GM19035 (cell line): ENCODE measurements around the gene SLC2A3.
"Not testable (repeated sequence)": the region's sequence is repeated elsewhere in the genome, so short reads cannot be mapped to it uniquely, and the experiment has no call there.

ENCODE experiments used
- ATAC-seq: cut with Tn5 transposase; IDR thresholded peaks from one replicate; pipeline ENCODE4 v1.9.1; 2021; ENCODE audit not compliant: unreplicated experiment

SLC2A3 gene

GRCh38 chr12:7951671-7952070 is 15.7 kb upstream of the SLC2A3 start:
- ATAC-seq, result no peak

DNA sequence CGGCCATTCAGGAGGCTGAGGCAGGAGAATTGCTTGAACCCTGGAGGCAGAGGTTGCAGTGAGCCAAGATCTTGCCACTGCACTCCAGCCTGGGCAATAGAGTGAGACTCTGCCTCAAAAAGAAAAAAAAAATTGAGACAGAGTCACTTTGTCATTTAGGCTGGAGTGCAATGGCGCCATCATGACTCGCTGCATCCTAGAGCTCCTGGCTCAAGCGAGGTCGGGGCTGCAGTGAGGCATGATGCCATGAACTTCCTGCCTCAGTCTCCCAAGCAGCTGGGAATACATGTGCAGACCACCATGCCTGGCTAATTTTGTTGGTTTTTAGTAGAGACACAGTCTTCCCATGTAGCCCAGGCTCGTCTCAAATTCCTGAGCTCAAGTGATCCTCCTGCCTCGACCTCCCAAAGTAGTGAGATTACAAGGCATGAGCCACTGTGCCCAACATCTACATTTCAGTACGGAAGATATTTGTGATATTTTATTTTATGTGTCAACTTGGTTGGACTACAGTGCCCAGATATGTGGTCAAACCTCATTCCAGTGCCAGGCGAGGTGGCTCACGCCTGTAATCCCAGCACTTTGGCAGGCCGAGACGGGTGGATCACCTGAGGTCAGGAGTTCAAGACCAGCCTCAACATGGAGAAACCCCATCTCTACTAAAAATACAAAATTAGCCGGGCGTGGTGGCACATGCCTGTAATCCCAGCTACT is 14.4 kb upstream of the SLC2A3 start:
- not testable (repeated sequence) for ATAC-seq

- ATAC-seq, result no peak
Observed at GRCh38 chr12:7948589-7949260, 12.7 kb upstream of the SLC2A3 start.

- no peak for ATAC-seq
Observed at GRCh38 chr12:7947011-7947410, 11.0 kb upstream of the SLC2A3 start.

DNA sequence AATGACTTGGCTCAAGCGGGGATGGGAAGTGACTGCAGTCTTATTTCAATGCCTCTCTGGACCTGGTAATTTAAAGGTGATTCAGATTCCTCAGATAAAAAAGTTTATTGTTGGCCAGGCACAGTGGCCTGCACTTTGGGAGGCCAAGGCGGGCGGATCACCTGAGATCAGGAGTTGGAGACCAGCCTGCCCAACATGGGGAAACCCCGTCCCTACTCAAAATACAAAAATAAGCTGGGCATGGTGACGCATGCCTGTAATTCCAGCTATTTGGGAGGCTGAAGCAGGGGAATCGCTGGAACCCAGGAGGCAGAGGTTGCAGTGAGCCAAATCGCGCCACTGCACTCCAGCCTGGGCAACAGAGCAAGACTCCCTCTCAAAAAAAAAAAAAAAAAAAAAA is 8.8 kb upstream of the SLC2A3 start:
- ATAC-seq, result not testable (repeated sequence)

- no peak for ATAC-seq
Observed at GRCh38 chr12:7940906-7941305, 4.9 kb upstream of the SLC2A3 start.

DNA sequence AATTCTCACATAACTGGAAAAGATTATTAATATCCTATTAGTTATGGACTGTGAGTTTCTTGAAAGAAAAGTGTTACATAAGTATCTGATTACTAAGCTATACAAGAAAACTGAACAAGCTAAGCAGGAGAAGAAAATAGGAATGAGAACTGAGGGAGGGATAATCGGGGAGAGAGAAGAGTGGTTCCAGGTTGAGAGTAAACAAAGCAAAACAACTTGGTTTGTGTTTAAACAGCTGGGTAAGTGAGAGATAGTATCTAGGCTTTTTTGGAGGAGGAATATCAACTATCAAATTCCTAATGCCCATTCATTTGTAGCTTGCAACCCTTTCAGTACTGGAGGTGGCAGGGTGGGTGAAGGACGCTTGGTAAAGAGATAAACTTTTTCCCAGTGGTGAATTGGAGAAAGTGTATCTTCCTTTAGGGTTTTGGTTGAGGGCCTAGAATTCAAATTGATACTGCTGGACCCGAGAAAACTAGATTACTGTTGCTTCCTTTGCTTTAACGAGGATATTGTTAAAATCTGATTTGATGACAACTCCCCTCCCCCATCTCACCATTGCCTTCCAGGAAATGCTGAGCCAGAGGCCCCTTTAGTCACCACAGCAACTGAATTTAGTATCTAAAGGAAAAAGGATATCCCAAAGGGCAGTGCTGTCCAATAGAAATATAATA is 2.0 kb upstream of the SLC2A3 start:
- no peak for ATAC-seq

DNA sequence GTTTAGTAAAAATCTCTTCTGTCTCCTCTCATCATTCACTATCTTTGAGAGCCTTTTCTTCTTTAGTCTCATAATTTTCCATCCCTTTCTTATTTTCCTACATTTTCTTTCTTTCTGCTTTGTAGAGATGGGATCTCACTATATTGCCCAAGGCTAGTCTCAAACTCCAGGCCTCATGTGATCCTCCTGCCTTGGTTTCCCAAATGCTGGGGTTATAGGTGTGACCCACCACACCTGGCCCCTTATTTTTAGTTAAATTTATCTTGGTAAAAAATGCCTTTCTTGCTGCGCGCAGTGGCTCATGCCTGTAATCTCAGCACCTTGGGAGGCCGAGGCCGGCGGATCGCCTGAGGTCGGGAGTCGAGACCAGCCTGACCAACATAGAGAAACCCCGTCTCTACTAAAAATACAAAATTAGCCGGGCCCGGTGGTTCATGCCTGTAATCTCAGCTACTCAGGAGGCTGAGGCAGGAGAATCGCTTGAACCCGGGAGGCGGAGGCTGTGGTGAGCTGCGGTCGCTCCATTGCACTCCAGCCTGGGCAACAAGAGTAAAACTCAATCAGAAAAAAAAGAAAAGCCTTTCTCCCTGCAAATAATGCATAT is 996 bp downstream of the SLC2A3 start:
- no peak for ATAC-seq

- ATAC-seq, result no peak
Observed at GRCh38 chr12:7934091-7934888, 1.7 kb downstream of the SLC2A3 start.

DNA sequence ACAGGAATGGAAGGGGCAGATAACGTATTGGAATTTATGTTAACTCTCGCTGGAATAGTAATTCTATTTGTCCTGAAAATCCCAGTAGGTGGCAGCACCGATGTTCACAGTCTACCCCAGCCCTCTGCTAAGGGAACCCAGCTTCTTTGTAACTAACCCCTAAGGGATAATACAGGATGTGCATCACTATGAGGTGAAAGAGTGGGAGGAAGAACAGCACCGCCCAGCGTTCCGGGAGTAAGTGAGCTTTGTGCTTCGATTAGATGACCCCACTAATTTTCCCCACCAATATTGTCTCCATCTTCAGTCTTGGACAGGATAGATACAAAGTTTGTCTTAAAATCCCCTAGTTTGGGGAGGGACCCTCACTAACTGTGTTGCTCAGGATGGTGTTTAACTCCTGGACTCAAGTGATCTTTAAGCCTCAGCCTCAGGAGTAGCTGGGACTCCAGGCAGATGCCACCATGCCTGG is 2.7 kb downstream of the SLC2A3 start:
- peak; percentile 82 for ATAC-seq

GRCh38 chr12:7932599-7933240 is 3.3 kb downstream of the SLC2A3 start:
- ATAC-seq, result not testable (repeated sequence)

DNA sequence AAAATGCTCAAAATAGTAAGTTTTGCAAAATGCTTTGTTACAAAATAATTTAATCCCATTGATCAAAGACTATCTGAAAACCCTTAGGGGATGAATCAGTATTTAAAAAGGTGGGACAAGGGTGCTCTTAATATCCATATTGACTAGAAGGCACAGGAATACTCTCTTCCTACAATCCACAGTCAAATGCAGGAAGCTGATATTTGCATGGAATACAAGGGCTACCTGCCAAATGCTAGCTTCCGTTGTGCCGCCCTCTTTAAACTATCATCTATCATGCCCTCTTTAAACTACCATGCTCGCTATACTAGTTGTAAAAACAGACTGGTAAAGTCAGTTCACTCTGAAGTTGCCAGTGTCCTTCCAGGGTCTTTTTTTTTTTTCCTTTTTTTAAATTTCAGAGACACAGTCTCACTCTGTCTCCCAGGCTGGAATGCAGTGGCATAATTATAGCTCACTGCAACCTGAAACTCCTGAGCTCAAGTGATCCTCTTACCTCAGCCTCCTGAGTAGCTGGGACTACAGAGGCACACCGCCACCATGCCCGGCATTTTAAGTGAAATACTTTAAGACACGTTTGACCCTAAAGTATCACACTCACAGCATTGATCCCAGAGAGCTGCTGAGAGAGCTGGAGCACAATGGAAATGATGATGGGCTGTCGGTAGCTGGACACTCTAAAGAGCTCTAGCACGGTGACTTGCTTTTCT is 6.7 kb downstream of the SLC2A3 start:
- no peak for ATAC-seq

DNA sequence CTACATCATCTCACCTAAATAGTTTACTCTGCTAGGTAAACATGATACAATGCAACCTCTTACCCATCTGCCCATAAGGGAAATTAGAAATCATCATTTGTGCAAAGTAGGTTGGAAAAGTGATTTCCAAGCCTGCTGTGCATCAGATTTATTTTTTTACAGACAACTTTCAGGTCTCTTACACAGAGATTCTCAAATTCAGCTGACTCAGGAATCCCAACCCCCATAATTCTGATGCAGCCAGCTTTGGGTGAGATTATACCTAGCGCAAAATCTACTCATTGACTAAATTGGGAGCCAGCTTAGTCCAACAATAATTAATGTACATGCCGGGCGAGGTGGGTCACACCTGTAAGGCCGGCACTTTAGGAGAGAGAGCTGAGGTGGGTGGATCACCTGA is 8.5 kb downstream of the SLC2A3 start:
- ATAC-seq, result no peak

GRCh38 chr12:7926068-7926666 is 9.8 kb downstream of the SLC2A3 start:
- ATAC-seq, result not testable (repeated sequence)

- ATAC-seq, result no peak
Observed at GRCh38 chr12:7923241-7924236, 12.4 kb downstream of the SLC2A3 start.

DNA sequence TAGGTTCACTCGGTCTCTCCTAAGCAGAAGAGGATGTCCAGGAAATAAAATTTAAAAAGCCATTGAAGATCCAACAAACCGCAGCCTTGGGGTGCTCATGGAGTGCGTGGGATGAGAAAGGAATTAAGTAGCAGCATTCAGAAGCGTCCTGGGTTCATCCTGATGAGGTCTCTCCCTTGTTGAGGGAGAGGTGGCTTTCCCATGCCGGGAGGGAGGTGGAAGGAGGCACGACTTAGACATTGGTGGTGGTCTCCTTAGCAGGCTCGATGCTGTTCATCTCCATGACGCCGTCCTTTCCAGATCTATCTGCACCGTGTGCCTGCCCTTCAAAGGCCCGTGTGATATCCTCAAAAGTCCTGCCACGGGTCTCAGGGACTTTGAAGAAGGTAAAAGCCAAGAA is 14.8 kb downstream of the SLC2A3 start:
- ATAC-seq, result not testable (repeated sequence)

DNA sequence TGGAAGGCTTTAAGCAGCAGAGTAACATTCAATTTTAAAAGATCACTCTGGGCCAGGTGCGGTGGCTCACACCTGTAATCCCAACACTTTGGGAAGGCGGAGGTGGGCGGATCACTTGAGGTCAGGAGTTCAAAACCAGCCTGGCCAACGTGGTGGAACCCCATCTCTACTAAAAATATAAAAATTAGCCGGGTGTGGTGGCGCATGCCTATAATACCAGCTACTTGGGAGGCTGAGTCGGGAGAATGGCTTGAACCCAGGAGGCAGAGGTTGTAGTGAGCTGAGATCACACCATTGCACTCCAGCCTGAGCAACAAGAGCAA is 17.8 kb downstream of the SLC2A3 start:
- ATAC-seq, result not testable (repeated sequence)
